Keratinocyte (primary cell): ENCODE data around the gene ANKRD33. TPM values are rescaled to one million over a fixed set of nuclear protein-coding genes. Genes with fewer than 3 reads are reported as not detected.

Experiments used
- DNase-seq: peaks from one replicate; pipeline ENCODE4 v3.0.0-alpha.2; 2011; ENCODE audit warnings: low read depth, missing footprints, low spot score
- FAIRE-seq: peaks from 2 replicates; lab custom pipeline; 2011; peaks lifted over from hg19 to GRCh38; lab: Jason Lieb, UNC
- H2AFZ ChIP-seq: 2 replicates; pipeline ENCODE4 v1.6.0; 2012; ENCODE audit warnings: low read length, control low read depth, inconsistent platforms; ENCODE audit not compliant: control insufficient read depth
- H3K27ac ChIP-seq: 2 replicates; pipeline ENCODE4 v1.5.1; 2011; ENCODE audit warnings: low read length; ENCODE audit not compliant: control insufficient read depth, insufficient read depth
- H3K27me3 ChIP-seq: 3 replicates; pipeline ENCODE4 v1.6.0; 2011; ENCODE audit warnings: low read length; ENCODE audit not compliant: control insufficient read depth, insufficient read depth; ENCODE audit errors: extremely low read depth
- H3K36me3 ChIP-seq, 2 experiments: 2 replicates in 1 of 2; 3 replicates in 1 of 2; pipeline ENCODE4 v1.5.1; 2011; ENCODE audit warnings: low read length in 2 of 2, mild to moderate bottlenecking in 1 of 2; ENCODE audit not compliant: control insufficient read depth in 2 of 2, insufficient read depth in 2 of 2; ENCODE audit errors: extremely low read depth in 1 of 2
- H3K4me1 ChIP-seq: 3 replicates; pipeline ENCODE4 v1.5.1; 2011; ENCODE audit warnings: low read length; ENCODE audit not compliant: control insufficient read depth, insufficient read depth; ENCODE audit errors: extremely low read depth
- H3K4me2 ChIP-seq: 3 replicates; pipeline ENCODE4 v1.6.0; 2011; ENCODE audit warnings: low read depth, low read length; ENCODE audit not compliant: control insufficient read depth, insufficient read depth; ENCODE audit errors: extremely low read depth
- H3K4me3 ChIP-seq, 3 experiments: fragments of 200-600 bp in 1 of 3; sonication (generic) in 1 of 3; 2 replicates in 2 of 3; 3 replicates in 1 of 3; pipeline ENCODE4 v1.5.1; 2011 to 2016; ENCODE audit warnings: low read length in 3 of 3, mild to moderate bottlenecking in 3 of 3, control low read depth in 2 of 3, inconsistent platforms in 1 of 3, low read depth in 1 of 3, mixed read lengths in 1 of 3, mixed run types in 1 of 3, moderate library complexity in 1 of 3; ENCODE audit not compliant: control insufficient read depth in 2 of 3, insufficient read depth in 2 of 3; ENCODE audit errors: extremely low read depth in 1 of 3
- H3K79me2 ChIP-seq: 2 replicates; pipeline ENCODE4 v1.6.0; 2012; ENCODE audit warnings: low read length; ENCODE audit not compliant: control insufficient read depth, insufficient read depth
- H3K9ac ChIP-seq: 3 replicates; pipeline ENCODE4 v1.6.0; 2011; ENCODE audit warnings: low read length; ENCODE audit not compliant: control insufficient read depth, insufficient read depth; ENCODE audit errors: extremely low read depth
- H3K9me1 ChIP-seq: 3 replicates; pipeline ENCODE4 v1.6.0; 2011; ENCODE audit warnings: low read length; ENCODE audit not compliant: control insufficient read depth, insufficient read depth; ENCODE audit errors: extremely low read depth
- H3K9me3 ChIP-seq: 2 replicates; pipeline ENCODE4 v1.5.1; 2012; ENCODE audit warnings: low read depth, low read length; ENCODE audit not compliant: control insufficient read depth
- H4K20me1 ChIP-seq: 3 replicates; pipeline ENCODE4 v1.6.0; 2011; ENCODE audit warnings: low read length; ENCODE audit not compliant: control insufficient read depth, insufficient read depth; ENCODE audit errors: extremely low read depth
- EZH2 ChIP-seq: IDR thresholded peaks from one replicate; pipeline ENCODE4 v1.6.1; 2012; ENCODE audit warnings: inconsistent platforms, mild to moderate bottlenecking, low read length, moderate library complexity
- dilution Hi-C: fragments of 300-500 bp; cut with MboI; formaldehyde crosslinking; loops from one replicate; pipeline ENCODE4 v1.7.0; 2020; ENCODE audit warnings: low sequenced_read_pairs; ENCODE audit not compliant: extremely low pct_ligation_motif_present
- polyA plus RNA-seq, 5 experiments: library from polyadenylated mRNA; depleted of rRNA in 3 of 5; stranded (reverse) in 3 of 5; stranded (forward) in 1 of 5; unstranded in 1 of 5; fragments of >200 nt; gene quantifications; 1 replicate in 1 of 5; 2 replicates in 3 of 5; 3 replicates in 1 of 5; pipeline versions ENCODE4 v1.2.1 to v1.2.3, GENCODE V29; 2011 to 2012; ENCODE audit warnings: missing spikeins in 2 of 5, low read depth in 1 of 5, low replicate concordance in 1 of 5
- TF ChIP-seq, protein P1 (sequence below), 3 experiments: IDR thresholded peaks in 1 of 3; conservative IDR thresholded peaks in 1 of 3; optimal IDR thresholded peaks in 1 of 3; 2 replicates in 2 of 3; 3 replicates in 1 of 3; pipeline versions ENCODE3 to v1.5.1; 2011; ENCODE audit warnings: low read length in 3 of 3, mild to moderate bottlenecking in 3 of 3, moderate library complexity in 2 of 3, control low read depth in 1 of 3, inconsistent platforms in 1 of 3; ENCODE audit not compliant: insufficient read depth in 2 of 3; ENCODE audit errors: extremely low read depth in 1 of 3

The ANKRD33 gene
- polyA plus RNA-seq, 1 donor (not counting 4 experiments of a cell fraction or from before 2014, with no cell fraction given): not detected

DNA sequence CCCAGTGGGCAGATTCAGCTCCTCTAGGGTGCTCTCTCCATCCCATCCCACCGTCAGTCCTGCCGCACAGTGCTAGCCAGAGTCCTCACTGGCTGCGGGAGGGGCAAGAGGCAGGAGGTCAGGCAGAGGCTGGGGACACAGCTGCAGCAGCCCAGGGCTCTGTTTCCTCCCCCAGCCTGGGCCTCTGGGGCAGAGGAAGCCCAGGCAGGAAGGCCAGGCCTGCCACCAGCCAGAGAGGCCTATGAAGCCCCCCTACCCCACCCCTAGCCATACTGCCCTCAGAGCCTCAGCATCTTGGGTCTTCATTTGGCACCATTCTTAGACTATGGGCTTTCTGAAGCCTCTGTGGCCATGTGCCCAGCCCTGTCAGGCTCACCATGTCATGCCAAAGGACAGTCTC, 22.8 kb downstream of the ANKRD33 start:
- Histone ChIP-seq H3K36me3 (no peaks in the 10 kb centered on the region), H3K9me3 (no peaks in the 10 kb centered on the region), H3K4me1 (peaks cover 3% of the 10 kb centered on the region), H3K9me1 (no peaks in the 10 kb centered on the region), H3K27me3 (peaks cover 31% of the 10 kb centered on the region), H3K9ac (no peak overlapping the region), H2AFZ (no peak overlapping the region), H4K20me1 (no peaks in the 10 kb centered on the region), H3K4me2 (no peak overlapping the region), H3K79me2 (no peaks in the 10 kb centered on the region), H3K27ac (no peak overlapping the region), H3K4me3 (no peak overlapping the region)
- dilution Hi-C loops: no loop called here
- no peak for TF ChIP-seq EZH2
- TF ChIP-seq, protein P1, sequence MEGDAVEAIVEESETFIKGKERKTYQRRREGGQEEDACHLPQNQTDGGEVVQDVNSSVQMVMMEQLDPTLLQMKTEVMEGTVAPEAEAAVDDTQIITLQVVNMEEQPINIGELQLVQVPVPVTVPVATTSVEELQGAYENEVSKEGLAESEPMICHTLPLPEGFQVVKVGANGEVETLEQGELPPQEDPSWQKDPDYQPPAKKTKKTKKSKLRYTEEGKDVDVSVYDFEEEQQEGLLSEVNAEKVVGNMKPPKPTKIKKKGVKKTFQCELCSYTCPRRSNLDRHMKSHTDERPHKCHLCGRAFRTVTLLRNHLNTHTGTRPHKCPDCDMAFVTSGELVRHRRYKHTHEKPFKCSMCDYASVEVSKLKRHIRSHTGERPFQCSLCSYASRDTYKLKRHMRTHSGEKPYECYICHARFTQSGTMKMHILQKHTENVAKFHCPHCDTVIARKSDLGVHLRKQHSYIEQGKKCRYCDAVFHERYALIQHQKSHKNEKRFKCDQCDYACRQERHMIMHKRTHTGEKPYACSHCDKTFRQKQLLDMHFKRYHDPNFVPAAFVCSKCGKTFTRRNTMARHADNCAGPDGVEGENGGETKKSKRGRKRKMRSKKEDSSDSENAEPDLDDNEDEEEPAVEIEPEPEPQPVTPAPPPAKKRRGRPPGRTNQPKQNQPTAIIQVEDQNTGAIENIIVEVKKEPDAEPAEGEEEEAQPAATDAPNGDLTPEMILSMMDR (optimal IDR thresholded peaks at IDR 0.05 in 1 of 3, IDR thresholded peaks at IDR 0.05 in 1 of 3, conservative IDR thresholded peaks at IDR 0.05 in 1 of 3; ENCODE audit: extremely low read depth in 1 of 3, insufficient read depth in 2 of 3, low read length in 3 of 3): no peak
- DNase-seq (no peak), FAIRE-seq (no peak)

DNA sequence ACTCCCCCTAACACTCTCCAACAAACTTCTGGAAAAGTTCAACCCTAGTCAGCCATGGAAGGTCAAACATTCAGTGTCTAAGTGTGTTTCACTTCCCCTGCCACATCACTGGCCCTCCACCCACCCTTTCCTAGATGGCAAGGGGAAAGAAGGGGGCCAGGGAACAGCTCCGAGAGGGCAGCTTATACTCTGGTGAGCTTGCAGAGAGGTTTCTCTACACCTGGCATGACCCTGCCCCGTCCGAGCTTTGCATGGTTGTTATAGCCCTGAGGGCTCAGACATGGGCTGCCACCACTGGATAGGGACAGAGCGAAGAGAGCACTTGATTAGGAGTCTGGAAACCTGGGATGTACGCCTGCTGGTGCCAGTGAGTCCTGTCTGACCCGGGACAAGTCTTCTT, 23.4 kb downstream of the ANKRD33 start:
- DNase-seq: no peak
- Histone ChIP-seq H3K9ac (no peak overlapping the region), H3K79me2 (no peaks in the 10 kb centered on the region), H4K20me1 (no peaks in the 10 kb centered on the region), H3K4me1 (no peaks in the 10 kb centered on the region), H3K9me1 (no peaks in the 10 kb centered on the region), H3K9me3 (no peaks in the 10 kb centered on the region), H2AFZ (no peak overlapping the region), H3K27me3 (peaks cover 25% of the 10 kb centered on the region), H3K27ac (no peak overlapping the region), H3K36me3 (no peaks in the 10 kb centered on the region), H3K4me2 (no peak overlapping the region), H3K4me3 (no peak overlapping the region)
- TF ChIP-seq, protein P1 (optimal IDR thresholded peaks at IDR 0.05 in 1 of 3, IDR thresholded peaks at IDR 0.05 in 1 of 3, conservative IDR thresholded peaks at IDR 0.05 in 1 of 3; ENCODE audit: extremely low read depth in 1 of 3, insufficient read depth in 2 of 3, low read length in 3 of 3): no peak
- TF ChIP-seq EZH2: no peak
- no peak for FAIRE-seq
- dilution Hi-C loops: no loop called here
